OCI-LY1 (cell line): ENCODE results near the gene FHOD3.

ENCODE experiments used
- H2AFZ ChIP-seq: fragments of 200-600 bp; sonication (generic), shearing (Covaris generic); 2 replicates; pipeline ENCODE4 v1.6.0; 2014; ENCODE audit warnings: antibody characterized with exemption, mild to moderate bottlenecking, low read length
- H3F3A ChIP-seq: fragments of 200-600 bp; sonication (generic), shearing (Covaris generic); 2 replicates; pipeline ENCODE4 v1.6.0; 2014; ENCODE audit warnings: mild to moderate bottlenecking, antibody characterized with exemption, low read length, moderate library complexity; ENCODE audit not compliant: insufficient read depth
- H3K27ac ChIP-seq: fragments of 200-600 bp; sonication (generic); 2 replicates; pipeline ENCODE4 v1.5.1; 2014; ENCODE audit warnings: low read length, mixed run types, mild to moderate bottlenecking, low read depth; ENCODE audit not compliant: poor library complexity, severe bottlenecking
- H3K27me3 ChIP-seq: fragments of 200-600 bp; sonication (generic); 2 replicates; pipeline ENCODE4 v1.6.0; 2014; ENCODE audit warnings: antibody characterized with exemption, mild to moderate bottlenecking, low read length, moderate library complexity; ENCODE audit not compliant: insufficient read depth
- H3K36me3 ChIP-seq: fragments of 200-600 bp; sonication (generic); 2 replicates; pipeline ENCODE4 v1.6.1; 2014; ENCODE audit warnings: mild to moderate bottlenecking, antibody characterized with exemption, low read length, moderate library complexity, mixed read lengths; ENCODE audit not compliant: insufficient read depth
- H3K4me1 ChIP-seq: fragments of 200-600 bp; sonication (generic); 2 replicates; pipeline ENCODE4 v1.5.1; 2014; ENCODE audit warnings: mild to moderate bottlenecking, low read length, moderate library complexity; ENCODE audit not compliant: insufficient read depth, severe bottlenecking
- H3K4me2 ChIP-seq: fragments of 200-600 bp; sonication (generic), shearing (Covaris generic); 2 replicates; pipeline ENCODE4 v1.6.1; 2014; ENCODE audit warnings: low read length
- H3K4me3 ChIP-seq: fragments of 200-600 bp; sonication (generic); 2 replicates; pipeline ENCODE4 v1.5.1; 2014; ENCODE audit warnings: low read length, low read depth, mild to moderate bottlenecking, mixed read lengths; ENCODE audit not compliant: poor library complexity, severe bottlenecking
- H3K79me2 ChIP-seq: fragments of 200-600 bp; shearing (Covaris generic); 2 replicates; pipeline ENCODE4 v1.6.1; 2016; ENCODE audit warnings: mixed run types, low read length, mixed read lengths; ENCODE audit not compliant: insufficient read depth
- H3K9ac ChIP-seq: fragments of 200-600 bp; sonication (generic), shearing (Covaris generic); 2 replicates; pipeline ENCODE4 v1.6.1; 2014; ENCODE audit warnings: mild to moderate bottlenecking, low read length, mixed read lengths
- H3K9me2 ChIP-seq: fragments of 200-600 bp; sonication (generic), shearing (Covaris generic); 2 replicates; pipeline ENCODE4 v1.6.1; 2014; ENCODE audit warnings: low read depth, mild to moderate bottlenecking, low read length, mixed read lengths
- H3K9me3 ChIP-seq: fragments of 200-600 bp; shearing (Covaris generic); 2 replicates; pipeline ENCODE4 v1.6.1; 2014; ENCODE audit warnings: low read length, mixed read lengths
- H4K20me1 ChIP-seq: fragments of 200-600 bp; sonication (generic), shearing (Covaris generic); 2 replicates; pipeline ENCODE4 v1.6.0; 2016; ENCODE audit warnings: mild to moderate bottlenecking, low read length; ENCODE audit not compliant: insufficient read depth
- CTCF ChIP-seq: fragments of 200-600 bp; sonication (generic), shearing (Covaris generic); IDR thresholded peaks from 2 replicates; pipeline ENCODE4 v1.5.1; 2017; ENCODE audit warnings: mild to moderate bottlenecking, antibody characterized with exemption, low read length, moderate library complexity, mixed read lengths
- EZH2 ChIP-seq: fragments of 200-600 bp; sonication (generic), shearing (Covaris generic); IDR thresholded peaks from 2 replicates; pipeline ENCODE4 v1.8.0; 2017; ENCODE audit warnings: borderline replicate concordance, mixed run types, mild to moderate bottlenecking, antibody characterized with exemption, low read length, moderate library complexity, mixed read lengths

FHOD3 gene

GRCh38 chr18:36391426-36392145 lies 94.1 kb downstream of the FHOD3 start:
- no peak overlapping the region for H2AFZ ChIP-seq
- no peaks in the 10 kb centered on the region for H3K9me2 ChIP-seq
- no peaks in the 10 kb centered on the region for H4K20me1 ChIP-seq
- H3K4me2 ChIP-seq = no peak overlapping the region
- H3K9ac ChIP-seq = no peak overlapping the region
- H3K4me3 ChIP-seq = no peak overlapping the region
- H3K27me3 ChIP-seq = no peaks in the 10 kb centered on the region
- no peaks in the 10 kb centered on the region for H3K4me1 ChIP-seq
- H3K27ac ChIP-seq = no peak overlapping the region
- H3K9me3 ChIP-seq = no peaks in the 10 kb centered on the region
- no peaks in the 10 kb centered on the region for H3F3A ChIP-seq
- TF ChIP-seq EZH2 (no peak), CTCF (no peak)
- H3K36me3 ChIP-seq = no peaks in the 10 kb centered on the region
- H3K79me2 ChIP-seq = no peaks in the 10 kb centered on the region

- no peaks in the 10 kb centered on the region for H3F3A ChIP-seq
- no peaks in the 10 kb centered on the region for H3K79me2 ChIP-seq
- no peak overlapping the region for H3K27ac ChIP-seq
- no peaks in the 10 kb centered on the region for H3K4me1 ChIP-seq
- TF ChIP-seq EZH2 (no peak), CTCF (no peak)
- no peaks in the 10 kb centered on the region for H4K20me1 ChIP-seq
- H3K36me3 ChIP-seq = no peaks in the 10 kb centered on the region
- no peaks in the 10 kb centered on the region for H3K9me3 ChIP-seq
- no peak overlapping the region for H3K4me2 ChIP-seq
- no peak overlapping the region for H3K9ac ChIP-seq
- no peaks in the 10 kb centered on the region for H3K27me3 ChIP-seq
- no peak overlapping the region for H2AFZ ChIP-seq
- H3K9me2 ChIP-seq = no peaks in the 10 kb centered on the region
- no peak overlapping the region for H3K4me3 ChIP-seq
These were observed 94.9 kb downstream of the FHOD3 start for GRCh38 chr18:36392164-36392978.

DNA sequence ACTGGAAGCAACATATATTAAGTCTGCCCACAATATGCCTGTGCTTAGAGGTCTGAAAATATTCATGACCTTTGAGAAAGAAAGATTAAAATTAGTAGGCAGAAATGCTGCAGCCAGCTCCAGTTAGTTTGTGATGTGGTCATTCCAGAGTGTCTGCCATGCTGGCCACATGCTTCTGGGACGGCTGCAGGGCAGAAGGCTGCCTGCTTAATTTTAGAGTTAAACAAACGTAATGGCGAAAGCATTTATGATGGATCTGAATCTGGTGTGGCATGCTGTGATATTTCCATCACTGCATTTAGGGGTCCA lies 95.4 kb downstream of the FHOD3 start:
- H3K27me3 ChIP-seq = no peaks in the 10 kb centered on the region
- H3K9ac ChIP-seq = no peak overlapping the region
- H3K27ac ChIP-seq = no peak overlapping the region
- TF ChIP-seq EZH2 (no peak), CTCF (no peak)
- H3K36me3 ChIP-seq = no peaks in the 10 kb centered on the region
- H3K9me3 ChIP-seq = no peaks in the 10 kb centered on the region
- no peaks in the 10 kb centered on the region for H3F3A ChIP-seq
- no peaks in the 10 kb centered on the region for H3K9me2 ChIP-seq
- H3K79me2 ChIP-seq = no peaks in the 10 kb centered on the region
- no peak overlapping the region for H2AFZ ChIP-seq
- no peak overlapping the region for H3K4me3 ChIP-seq
- H3K4me1 ChIP-seq = no peaks in the 10 kb centered on the region
- no peaks in the 10 kb centered on the region for H4K20me1 ChIP-seq
- H3K4me2 ChIP-seq = no peak overlapping the region
